A549 (cell line): ENCODE measurements around the gene PRKACG. TPM values are rescaled to one million over a fixed set of nuclear protein-coding genes. Genes with fewer than 3 reads are reported as not detected.

Source experiments
- ATAC-seq, 2 experiments: fragments of 200-7000 bp in 1 of 2; fragments of >200 bp in 1 of 2; cut with Nextera tagmentation in 1 of 2; cut with Tn5 transposase in 1 of 2; 3 replicates each; pipeline versions ENCODE4 v1.8.0 to v1.9.1; 2018 to 2020; ENCODE audit warnings: mild to moderate bottlenecking in 1 of 2, moderate library complexity in 1 of 2
- CTCF ChIA-PET: fragments of 300-600 bp; sonication (Branson Sonifier 250); formaldehyde crosslinking; extraction: SDS; loops from one replicate; lab custom pipeline; 2021; ENCODE audit warnings: antibody characterized with exemption, inconsistent platforms; lab: Yijun Ruan, JAX
- POLR2A ChIA-PET: fragments of 350-600 bp; formaldehyde crosslinking; extraction: SDS; loops from one replicate; lab custom pipeline; 2021; ENCODE audit warnings: antibody characterized with exemption, inconsistent platforms; lab: Yijun Ruan, JAX
- DNase-seq, 2 experiments: peaks; one replicate each; pipeline versions ENCODE4 v3.0.0 to v3.0.0-alpha.2; 2011 to 2016; ENCODE audit warnings: low read depth in 1 of 2, low spot score in 1 of 2
- FAIRE-seq: peaks from 2 replicates; lab custom pipeline; 2011; peaks lifted over from hg19 to GRCh38; lab: Jason Lieb, UNC
- H3K27ac ChIP-seq, 2 experiments: fragments of >200 bp; sonication (Bioruptor Twin); formaldehyde crosslinking; 3 replicates each; pipeline ENCODE4 v1.5.1; 2016 to 2017
- H3K4me1 ChIP-seq: fragments of >200 bp; sonication (Bioruptor Twin); formaldehyde crosslinking; 3 replicates; pipeline ENCODE4 v1.6.1; 2016
- H3K4me2 ChIP-seq: fragments of >200 bp; sonication (Bioruptor Twin); formaldehyde crosslinking; 3 replicates; pipeline ENCODE4 v1.6.1; 2016
- H3K4me3 ChIP-seq: fragments of >200 bp; sonication (Bioruptor Twin); formaldehyde crosslinking; 3 replicates; pipeline ENCODE4 v1.5.1; 2016
- H3K9me3 ChIP-seq: fragments of >200 bp; sonication (Bioruptor Twin); formaldehyde crosslinking; 3 replicates; pipeline ENCODE4 v1.6.1; 2016
- BHLHE40 ChIP-seq: IDR thresholded peaks from 2 replicates; pipeline ENCODE4 v1.6.1; 2012; ENCODE audit warnings: low read depth, low read length, inconsistent platforms
- CBX2 ChIP-seq: fragments of 200-600 bp; sonication (generic); IDR thresholded peaks from 2 replicates; pipeline ENCODE4 v1.6.1; 2016; ENCODE audit warnings: low read depth, mild to moderate bottlenecking, borderline replicate concordance
- CBX8 ChIP-seq: fragments of 200-600 bp; sonication (generic); IDR thresholded peaks from 2 replicates; pipeline ENCODE4 v1.6.1; 2016
- CEBPB ChIP-seq, 2 experiments: fragments of >200 bp in 1 of 2; sonication (Bioruptor Twin) in 1 of 2; formaldehyde crosslinking in 1 of 2; IDR thresholded peaks; 2 replicates each; pipeline ENCODE4 v1.6.1; 2012 to 2016
- CHD2 ChIP-seq: fragments of 150-350 bp; IDR thresholded peaks from 2 replicates; pipeline ENCODE4 v1.6.1; 2014; ENCODE audit warnings: low read length; ENCODE audit not compliant: partially characterized antibody
- CHD4 ChIP-seq: fragments of 200-600 bp; sonication (generic); IDR thresholded peaks from 2 replicates; pipeline ENCODE4 v1.6.1; 2016; ENCODE audit warnings: antibody characterized with exemption, mild to moderate bottlenecking, borderline replicate concordance
- E2F6 ChIP-seq: IDR thresholded peaks from 2 replicates; pipeline ENCODE4 v1.6.1; 2012; ENCODE audit warnings: low read depth, borderline replicate concordance
- EHMT2 ChIP-seq: fragments of 200-600 bp; sonication (generic); IDR thresholded peaks from 2 replicates; pipeline ENCODE4 v1.6.1; 2016; ENCODE audit warnings: antibody characterized with exemption, low read depth, mild to moderate bottlenecking, moderate library complexity
- ELK1 ChIP-seq: fragments of 150-350 bp; IDR thresholded peaks from 2 replicates; pipeline ENCODE4 v1.6.1; 2014; ENCODE audit warnings: low read depth, mild to moderate bottlenecking, low read length
- FOSL2 ChIP-seq, 2 experiments: fragments of 450-650 bp in 1 of 2; fragments of >200 bp in 1 of 2; sonication (Bioruptor Twin) in 1 of 2; formaldehyde crosslinking; IDR thresholded peaks; 2 replicates each; pipeline versions ENCODE4 v1.5.0 to v1.6.1; 2016 to 2020; ENCODE audit warnings: mild to moderate bottlenecking in 1 of 2, moderate library complexity in 1 of 2
- GATA3 ChIP-seq: IDR thresholded peaks from 2 replicates; pipeline ENCODE4 v1.6.1; 2012; ENCODE audit warnings: borderline replicate concordance
- HDAC2 ChIP-seq: fragments of 200-600 bp; sonication (generic); IDR thresholded peaks from 2 replicates; pipeline ENCODE4 v1.6.1; 2016
- HES2 ChIP-seq: fragments of >200 bp; sonication (Bioruptor Twin); formaldehyde crosslinking; IDR thresholded peaks from 2 replicates; pipeline ENCODE4 v1.6.1; 2016
- HEYL ChIP-seq: fragments of 250-450 bp; sonication (Bioruptor Pico); IDR thresholded peaks from 2 replicates; pipeline ENCODE4 v1.8.0; 2021; ENCODE audit warnings: mild to moderate bottlenecking, moderate library complexity
- HOXA7 ChIP-seq: fragments of 250-450 bp; sonication (Bioruptor Pico); IDR thresholded peaks from 2 replicates; pipeline ENCODE4 v1.5.0; 2020; ENCODE audit warnings: mild to moderate bottlenecking, moderate library complexity
- HOXB5 ChIP-seq: fragments of 250-450 bp; sonication (Bioruptor Pico); IDR thresholded peaks from 2 replicates; pipeline ENCODE4 v1.5.0; 2020; ENCODE audit warnings: mild to moderate bottlenecking, moderate library complexity
- JUN ChIP-seq, 2 experiments: fragments of >200 bp; sonication (Bioruptor Twin); formaldehyde crosslinking; IDR thresholded peaks; 2 replicates in 1 of 2; 3 replicates in 1 of 2; pipeline ENCODE4 v1.6.1; 2016 to 2017
- JUNB ChIP-seq: fragments of >200 bp; sonication (Bioruptor Twin); formaldehyde crosslinking; IDR thresholded peaks from 2 replicates; pipeline ENCODE4 v1.6.1; 2016
- KDM1A ChIP-seq: fragments of 200-600 bp; sonication (generic); IDR thresholded peaks from 2 replicates; pipeline ENCODE4 v1.6.1; 2016; ENCODE audit warnings: low read depth, mild to moderate bottlenecking
- KDM5A ChIP-seq: fragments of 200-600 bp; sonication (generic); IDR thresholded peaks from 2 replicates; pipeline ENCODE4 v1.6.1; 2016; ENCODE audit warnings: antibody characterized with exemption, mild to moderate bottlenecking
- MAFK ChIP-seq: fragments of 450-650 bp; IDR thresholded peaks from 2 replicates; pipeline ENCODE4 v1.6.1; 2014; ENCODE audit not compliant: partially characterized antibody
- MAZ ChIP-seq: fragments of 150-350 bp; IDR thresholded peaks from 2 replicates; pipeline ENCODE4 v1.6.1; 2014; ENCODE audit warnings: antibody characterized with exemption, low read depth, low read length, borderline replicate concordance
- MYC ChIP-seq: IDR thresholded peaks from 2 replicates; pipeline ENCODE4 v1.6.1; 2012; ENCODE audit warnings: mild to moderate bottlenecking, inconsistent platforms, low read length, improper control_type of control experiment, borderline replicate concordance
- PHF8 ChIP-seq: fragments of 200-600 bp; sonication (generic); IDR thresholded peaks from 2 replicates; pipeline ENCODE4 v1.6.1; 2016; ENCODE audit warnings: low read depth, mild to moderate bottlenecking, antibody characterized with exemption, moderate library complexity, borderline replicate concordance
- POLR2A ChIP-seq: IDR thresholded peaks from 2 replicates; pipeline ENCODE4 v1.6.1; 2012; ENCODE audit warnings: mild to moderate bottlenecking, low read length
- POLR2AphosphoS2 ChIP-seq: conservative IDR thresholded peaks from 2 replicates; pipeline ENCODE4 v1.6.1; 2012; ENCODE audit warnings: low read length, improper control_type of control experiment, inconsistent platforms
- RAD21 ChIP-seq, 2 experiments: fragments of >200 bp in 1 of 2; sonication (Bioruptor Twin) in 1 of 2; formaldehyde crosslinking in 1 of 2; IDR thresholded peaks in 1 of 2; conservative IDR thresholded peaks in 1 of 2; 2 replicates in 1 of 2; 3 replicates in 1 of 2; pipeline ENCODE4 v1.6.1; 2012 to 2018; ENCODE audit warnings: inconsistent platforms in 1 of 2
- RFX5 ChIP-seq: fragments of 450-650 bp; IDR thresholded peaks from 2 replicates; pipeline ENCODE4 v1.7.1; 2014; ENCODE audit warnings: antibody characterized with exemption, mild to moderate bottlenecking, moderate library complexity
- SREBF2 ChIP-seq: fragments of 450-650 bp; IDR thresholded peaks from 2 replicates; pipeline ENCODE4 v1.6.1; 2014; ENCODE audit warnings: mild to moderate bottlenecking, moderate library complexity
- TFCP2L1 ChIP-seq: fragments of 250-450 bp; sonication (Bioruptor Pico); IDR thresholded peaks from 2 replicates; pipeline ENCODE4 v1.5.0; 2021; ENCODE audit warnings: mild to moderate bottlenecking
- ZC3H11A ChIP-seq: fragments of 450-650 bp; IDR thresholded peaks from 2 replicates; pipeline ENCODE4 v1.6.1; 2014; ENCODE audit warnings: antibody characterized with exemption, mild to moderate bottlenecking
- ZFP36 ChIP-seq: fragments of 450-650 bp; IDR thresholded peaks from 2 replicates; pipeline ENCODE4 v1.6.1; 2014; ENCODE audit warnings: borderline replicate concordance; ENCODE audit not compliant: partially characterized antibody
- ZNF302 ChIP-seq: fragments of 250-450 bp; sonication (Bioruptor Pico); IDR thresholded peaks from 2 replicates; pipeline ENCODE4 v1.9.0; 2021; ENCODE audit warnings: inconsistent platforms, mild to moderate bottlenecking, moderate library complexity
- ZSCAN20 ChIP-seq: fragments of 250-450 bp; sonication (Bioruptor Pico); IDR thresholded peaks from 2 replicates; pipeline ENCODE4 v1.8.0; 2022; ENCODE audit warnings: mild to moderate bottlenecking, moderate library complexity
- WGBS: methylation state at CpG from one replicate; pipeline ENCODE4 v1.1.6; 2017; ENCODE audit errors: missing lambda C conversion rate; 5-methylcytosine and 5-hydroxymethylcytosine counted together
- polyA plus RNA-seq, 4 experiments: library from polyadenylated mRNA; depleted of rRNA in 3 of 4; stranded (reverse); fragments of >200 nt; fragmentation: RNase III in 1 of 4; extraction: RNeasy Plus Mini Kit Qiagen cat#74134 plus additional on column Dnase treatment in 1 of 4; gene quantifications; 2 replicates in 3 of 4; 3 replicates in 1 of 4; pipeline ENCODE4 v1.2.3, GENCODE V29; 2011 to 2017
- TF ChIP-seq, protein P1 (sequence below): fragments of 250-450 bp; sonication (Bioruptor Pico); IDR thresholded peaks from 2 replicates; pipeline ENCODE4 v1.5.0; 2020; ENCODE audit warnings: low read depth, mild to moderate bottlenecking, moderate library complexity
- TF ChIP-seq, protein P2 (sequence below): fragments of >200 bp; sonication (Bioruptor Twin); formaldehyde crosslinking; IDR thresholded peaks from 3 replicates; pipeline ENCODE4 v1.5.1; 2016

The PRKACG gene
- polyA plus RNA-seq, 2 of the 4 experiments (the other 2 are of a cell fraction), result not detected

GRCh38 chr9:69035438-69036308, 21.8 kb upstream of the PRKACG start, which contains the start of gene FXN:
Gene FXN, plus strand, starts transcription at chr9:69035752. Its CDS starts 31 bp downstream, at chr9:69035783.
- WGBS, result under 1% methylated on average over 27 of the region's 75 CpGs
- Histone ChIP-seq H3K4me1 (peaks cover 7% of the 10 kb centered on the region; the same call in 2 of the 3 replicates), H3K9me3 (no peaks in the 10 kb centered on the region), H3K4me3 (peak within 1 kb of the TSS; percentile 70), H3K27ac (peak within 1 kb of the TSS; percentile 93 to 98), H3K4me2 (peak within 1 kb of the TSS; percentile 90)
- CTCF ChIA-PET, result interaction anchor here (0.6 to 7.6 kb wide), 36 partner anchors 11 to 430 kb away, joined by 3 to 90 read pairs (median 3); no protein-coding TSS in a partner anchor
- no peak for FAIRE-seq
- POLR2A ChIA-PET, result interaction anchor here (0.6 to 2.2 kb wide), 7 partner anchors 9 to 157 kb away, joined by 3 to 14 read pairs (median 5); no protein-coding TSS in a partner anchor
- DNase-seq, result peak; percentile 70 to 84
- ATAC-seq, result peak; percentile 97
- TF ChIP-seq MAFK (no peak), ZFP36 (no peak), BHLHE40 (no peak), E2F6 (peak; percentile 57; the same call in 1 of the 2 replicates), TFCP2L1 (CRISPR knock-in tag) (no peak), GATA3 (no peak), MAZ (no peak), KDM1A (peak; percentile 100), CHD2 (no peak), MYC (no peak; the same call in 1 of the 2 replicates), RAD21 (conservative IDR thresholded peaks at IDR 0.05 in 1 of 2, IDR thresholded peaks at IDR 0.05 in 1 of 2) (peak; percentile 51 to 58), HES2 (no peak), CHD4 (peak; percentile 99), CEBPB (IDR thresholded peaks at IDR 0.05) (no peak), ELK1 (no peak), HDAC2 (peak; percentile 90), FOSL2 (IDR thresholded peaks at IDR 0.05) (no peak), FOSL2 (CRISPR knock-in tag; IDR thresholded peaks at IDR 0.05) (no peak), CBX2 (no peak), POLR2AphosphoS2 (no peak), ZSCAN20 (no peak), ZC3H11A (no peak), RFX5 (no peak), JUN (IDR thresholded peaks at IDR 0.05) (peak in 1 of 2 experiments; percentile 82; a peak in 2 of 5 replicates), HOXB5 (0 out of 2 replicates have a peak, but pooled peaks have one; percentile 49), PHF8 (peak; percentile 83), EHMT2 (no peak), HOXA7 (no peak), SREBF2 (no peak), KDM5A (no peak), HEYL (CRISPR knock-in tag) (no peak), ZNF302 (CRISPR knock-in tag) (no peak), CBX8 (no peak), POLR2A (peak; percentile 60), JUNB (no peak)
- TF ChIP-seq, protein P1, sequence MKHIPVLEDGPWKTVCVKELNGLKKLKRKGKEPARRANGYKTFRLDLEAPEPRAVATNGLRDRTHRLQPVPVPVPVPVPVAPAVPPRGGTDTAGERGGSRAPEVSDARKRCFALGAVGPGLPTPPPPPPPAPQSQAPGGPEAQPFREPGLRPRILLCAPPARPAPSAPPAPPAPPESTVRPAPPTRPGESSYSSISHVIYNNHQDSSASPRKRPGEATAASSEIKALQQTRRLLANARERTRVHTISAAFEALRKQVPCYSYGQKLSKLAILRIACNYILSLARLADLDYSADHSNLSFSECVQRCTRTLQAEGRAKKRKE (CRISPR knock-in tag), result no peak
- TF ChIP-seq, protein P2, sequence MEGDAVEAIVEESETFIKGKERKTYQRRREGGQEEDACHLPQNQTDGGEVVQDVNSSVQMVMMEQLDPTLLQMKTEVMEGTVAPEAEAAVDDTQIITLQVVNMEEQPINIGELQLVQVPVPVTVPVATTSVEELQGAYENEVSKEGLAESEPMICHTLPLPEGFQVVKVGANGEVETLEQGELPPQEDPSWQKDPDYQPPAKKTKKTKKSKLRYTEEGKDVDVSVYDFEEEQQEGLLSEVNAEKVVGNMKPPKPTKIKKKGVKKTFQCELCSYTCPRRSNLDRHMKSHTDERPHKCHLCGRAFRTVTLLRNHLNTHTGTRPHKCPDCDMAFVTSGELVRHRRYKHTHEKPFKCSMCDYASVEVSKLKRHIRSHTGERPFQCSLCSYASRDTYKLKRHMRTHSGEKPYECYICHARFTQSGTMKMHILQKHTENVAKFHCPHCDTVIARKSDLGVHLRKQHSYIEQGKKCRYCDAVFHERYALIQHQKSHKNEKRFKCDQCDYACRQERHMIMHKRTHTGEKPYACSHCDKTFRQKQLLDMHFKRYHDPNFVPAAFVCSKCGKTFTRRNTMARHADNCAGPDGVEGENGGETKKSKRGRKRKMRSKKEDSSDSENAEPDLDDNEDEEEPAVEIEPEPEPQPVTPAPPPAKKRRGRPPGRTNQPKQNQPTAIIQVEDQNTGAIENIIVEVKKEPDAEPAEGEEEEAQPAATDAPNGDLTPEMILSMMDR, result peak; percentile 98
